Left forelimb (tissue), 1 donor: ENCODE measurements around the gene RNF149.
"Not testable (repeated sequence)": the region's sequence is repeated elsewhere in the genome, so short reads cannot be mapped to it uniquely, and the experiment has no call there.

ENCODE experiments used
- DNase-seq: peaks from one replicate; pipeline ENCODE4 v3.0.0-alpha.2; 2018; ENCODE audit warnings: low spot score

RNF149 gene

GRCh38 chr2:101255501-101255900, 53.0 kb downstream of the RNF149 start:
- no peak for DNase-seq

- no peak for DNase-seq
Measured at GRCh38 chr2:101253703-101254450, 54.6 kb downstream of the RNF149 start.

- no peak for DNase-seq
Measured at GRCh38 chr2:101253013-101253702, 55.3 kb downstream of the RNF149 start.

GRCh38 chr2:101252408-101253012, 56.0 kb downstream of the RNF149 start, which contains the start of gene CNOT11:
TSS of gene CNOT11 (plus strand) at chr2:101252886. CDS start at chr2:101252965, 79 bp downstream.
- peak; percentile 99 for DNase-seq

GRCh38 chr2:101251844-101252407, 56.6 kb downstream of the RNF149 start:
- no peak for DNase-seq

- not testable (repeated sequence) for DNase-seq
Measured at GRCh38 chr2:101251246-101251781, 57.2 kb downstream of the RNF149 start.

GRCh38 chr2:101249826-101250225, 58.7 kb downstream of the RNF149 start:
- DNase-seq, result no peak

GRCh38 chr2:101248756-101249155, 59.7 kb downstream of the RNF149 start:
- not testable (repeated sequence) for DNase-seq

GRCh38 chr2:101245468-101245867, 63.0 kb downstream of the RNF149 start:
- DNase-seq, result not testable (repeated sequence)

- not testable (repeated sequence) for DNase-seq
Measured at GRCh38 chr2:101244899-101245298, 63.6 kb downstream of the RNF149 start.

GRCh38 chr2:101244373-101244772, 64.1 kb downstream of the RNF149 start:
- DNase-seq, result not testable (repeated sequence)

- DNase-seq, result no peak
Measured at GRCh38 chr2:101241158-101241557, 67.3 kb downstream of the RNF149 start.

- not testable (repeated sequence) for DNase-seq
Measured at GRCh38 chr2:101240694-101241093, 67.8 kb downstream of the RNF149 start.

GRCh38 chr2:101239760-101240118, 68.8 kb downstream of the RNF149 start:
- not testable (repeated sequence) for DNase-seq

GRCh38 chr2:101238930-101239759, 69.4 kb downstream of the RNF149 start:
- no peak for DNase-seq

GRCh38 chr2:101237944-101238343, 70.6 kb downstream of the RNF149 start:
- not testable (repeated sequence) for DNase-seq

GRCh38 chr2:101235956-101236355, 72.5 kb downstream of the RNF149 start:
- not testable (repeated sequence) for DNase-seq

GRCh38 chr2:101234169-101234938, 74.1 kb downstream of the RNF149 start:
- DNase-seq, result no peak

- no peak for DNase-seq
Measured at GRCh38 chr2:101232770-101233169, 75.7 kb downstream of the RNF149 start.

- no peak for DNase-seq
Measured at GRCh38 chr2:101231937-101232730, 76.4 kb downstream of the RNF149 start.
